ENCODE results near the gene ZFAND2A. TPM values are rescaled to one million over a fixed set of nuclear protein-coding genes. Genes with fewer than 3 reads are reported as not detected.

ZFAND2A gene
- total RNA-seq, 1 experiment from 2014 or later: 19.1 TPM

- POLR2A ChIA-PET: no interaction called here
These were observed 56.8 kb downstream of the ZFAND2A start for GRCh38 chr7:1103009-1103788.

More at GRCh38 chr7:1103009-1103788, 56.8 kb downstream of the ZFAND2A start:
- ATAC-seq (no peak), DNase-seq (ENCODE audit: low read depth, low spot score) (no peak)
- Histone ChIP-seq H3K4me2 (ENCODE audit: low read length) (no peak overlapping the region), H3K9ac (ENCODE audit: low read length) (no peak overlapping the region), H2AFZ (ENCODE audit: low read depth, low read length, poor library complexity, severe bottlenecking) (no peak overlapping the region), H3K27ac (ENCODE audit: low read depth, low read length) (no peak overlapping the region), H3K4me3 (replicated peaks in 1 of 2; ENCODE audit: low read depth in 1 of 2, low read length in 2 of 2) (no peak overlapping the region), H3K9me2 (ENCODE audit: insufficient read depth) (no peaks in the 10 kb centered on the region), H3K4me1 (ENCODE audit: control insufficient read depth in 1 of 2, insufficient read depth in 2 of 2, low read length in 2 of 2) (no peaks in the 10 kb centered on the region), H3K27me3 (ENCODE audit: insufficient read depth, low read length) (no peaks in the 10 kb centered on the region), H3K36me3 (ENCODE audit: control insufficient read depth in 1 of 2, insufficient read depth in 2 of 2, low read length in 2 of 2) (no peaks in the 10 kb centered on the region), H3K79me2 (ENCODE audit: insufficient read depth, low read length) (peaks cover 31% of the 10 kb centered on the region; the same call in 1 of the 2 replicates), H4K20me1 (ENCODE audit: insufficient read depth) (no peaks in the 10 kb centered on the region), H3K9me3 (ENCODE audit: control insufficient read depth in 1 of 2, insufficient read depth in 1 of 2, low read depth in 1 of 2, low read length in 2 of 2) (no peaks in the 10 kb centered on the region)
- intact Hi-C loops (cut with micrococcal nuclease): no loop called here
- TF ChIP-seq ZFX (IDR thresholded peaks at IDR 0.05): no peak
- no peak for TF ChIP-seq SP1 (IDR thresholded peaks at IDR 0.05; ENCODE audit: low read depth)
- TF ChIP-seq EZH2 (IDR thresholded peaks at IDR 0.05): no peak
- no peak for TF ChIP-seq CTCF (IDR thresholded peaks at IDR 0.05 in 2 of 3, conservative IDR thresholded peaks at IDR 0.05 in 1 of 3; ENCODE audit: borderline replicate concordance in 1 of 3, insufficient read depth in 1 of 3, low read depth in 2 of 3, low read length in 2 of 3)
- no peak for TF ChIP-seq REST (IDR thresholded peaks at IDR 0.05; ENCODE audit: low read depth)
- no peak for TF ChIP-seq SRF (IDR thresholded peaks at IDR 0.05; ENCODE audit: low read depth)
- TF ChIP-seq EGR1 (IDR thresholded peaks at IDR 0.05; ENCODE audit: low read depth): no peak
- no peak for TF ChIP-seq SIN3A (IDR thresholded peaks at IDR 0.05; ENCODE audit: low read depth)
- TF ChIP-seq ZNF274 (IDR thresholded peaks at IDR 0.05; ENCODE audit: low read depth, low read length): no peak
- TF ChIP-seq RAD21 (IDR thresholded peaks at IDR 0.05; ENCODE audit: low read depth): no peak
- TF ChIP-seq, protein P1, sequence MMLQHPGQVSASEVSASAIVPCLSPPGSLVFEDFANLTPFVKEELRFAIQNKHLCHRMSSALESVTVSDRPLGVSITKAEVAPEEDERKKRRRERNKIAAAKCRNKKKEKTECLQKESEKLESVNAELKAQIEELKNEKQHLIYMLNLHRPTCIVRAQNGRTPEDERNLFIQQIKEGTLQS (IDR thresholded peaks at IDR 0.05): no peak
- no peak for TF ChIP-seq CBX3 (IDR thresholded peaks at IDR 0.05; ENCODE audit: low read depth)
- TF ChIP-seq, protein P2, sequence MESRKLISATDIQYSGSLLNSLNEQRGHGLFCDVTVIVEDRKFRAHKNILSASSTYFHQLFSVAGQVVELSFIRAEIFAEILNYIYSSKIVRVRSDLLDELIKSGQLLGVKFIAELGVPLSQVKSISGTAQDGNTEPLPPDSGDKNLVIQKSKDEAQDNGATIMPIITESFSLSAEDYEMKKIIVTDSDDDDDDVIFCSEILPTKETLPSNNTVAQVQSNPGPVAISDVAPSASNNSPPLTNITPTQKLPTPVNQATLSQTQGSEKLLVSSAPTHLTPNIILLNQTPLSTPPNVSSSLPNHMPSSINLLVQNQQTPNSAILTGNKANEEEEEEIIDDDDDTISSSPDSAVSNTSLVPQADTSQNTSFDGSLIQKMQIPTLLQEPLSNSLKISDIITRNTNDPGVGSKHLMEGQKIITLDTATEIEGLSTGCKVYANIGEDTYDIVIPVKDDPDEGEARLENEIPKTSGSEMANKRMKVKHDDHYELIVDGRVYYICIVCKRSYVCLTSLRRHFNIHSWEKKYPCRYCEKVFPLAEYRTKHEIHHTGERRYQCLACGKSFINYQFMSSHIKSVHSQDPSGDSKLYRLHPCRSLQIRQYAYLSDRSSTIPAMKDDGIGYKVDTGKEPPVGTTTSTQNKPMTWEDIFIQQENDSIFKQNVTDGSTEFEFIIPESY (IDR thresholded peaks at IDR 0.05; ENCODE audit: extremely low read depth, insufficient replicate concordance, low read length): no peak
- ChIA-PET RAD21 (ENCODE audit: low non-redundant PET in 1 of 2, low total read pairs in 2 of 2, uncharacterized antibody in 2 of 2, unreplicated experiment in 2 of 2) (no interaction called here), CTCF (no interaction called here)
- BruUV-seq (replicated peaks): no TSS peak

Measured in HCT116 (cell line).